ENCODE data around the gene FOXO1.
"Not testable (repeated sequence)": the region's sequence is repeated elsewhere in the genome, so short reads cannot be mapped to it uniquely, and the experiment has no call there.

Gene FOXO1

GRCh38 chr13:40666045-40666932, at the start of gene FOXO1:
TSS of gene FOXO1 (minus strand) at chr13:40666641. CDS start at chr13:40666212, 429 bp downstream.
- peak; percentile 69 for DNase-seq (ENCODE audit: low read depth, low spot score)

- DNase-seq (ENCODE audit: low read depth, low spot score) = not testable (repeated sequence)
These were observed 48.0 kb upstream of the FOXO1 start for GRCh38 chr13:40714433-40714832.

GRCh38 chr13:40706439-40706838, 40.0 kb upstream of the FOXO1 start:
- DNase-seq (ENCODE audit: low read depth, low spot score) = no peak

- DNase-seq (ENCODE audit: low read depth, low spot score) = no peak
These were observed 31.3 kb upstream of the FOXO1 start for GRCh38 chr13:40697711-40698110.

GRCh38 chr13:40694426-40694825, 28.0 kb upstream of the FOXO1 start:
- no peak for DNase-seq (ENCODE audit: low read depth, low spot score)

GRCh38 chr13:40692946-40693345, 26.5 kb upstream of the FOXO1 start:
- no peak for DNase-seq (ENCODE audit: low read depth, low spot score)

GRCh38 chr13:40688781-40689180, 22.3 kb upstream of the FOXO1 start:
- no peak for DNase-seq (ENCODE audit: low read depth, low spot score)

GRCh38 chr13:40682449-40683240, 16.2 kb upstream of the FOXO1 start:
- DNase-seq (ENCODE audit: low read depth, low spot score) = no peak

- no peak for DNase-seq (ENCODE audit: low read depth, low spot score)
These were observed 15.1 kb upstream of the FOXO1 start for GRCh38 chr13:40681341-40682146.

GRCh38 chr13:40680659-40681323, 14.3 kb upstream of the FOXO1 start:
- DNase-seq (ENCODE audit: low read depth, low spot score) = no peak

GRCh38 chr13:40679480-40679985, 13.1 kb upstream of the FOXO1 start:
- DNase-seq (ENCODE audit: low read depth, low spot score) = no peak

GRCh38 chr13:40677064-40677463, 10.6 kb upstream of the FOXO1 start:
- DNase-seq (ENCODE audit: low read depth, low spot score) = no peak

GRCh38 chr13:40676007-40676406, 9.6 kb upstream of the FOXO1 start:
- DNase-seq (ENCODE audit: low read depth, low spot score) = no peak

- DNase-seq (ENCODE audit: low read depth, low spot score) = no peak
These were observed 7.0 kb upstream of the FOXO1 start for GRCh38 chr13:40673414-40673813.

- no peak for DNase-seq (ENCODE audit: low read depth, low spot score)
These were observed 6.4 kb upstream of the FOXO1 start for GRCh38 chr13:40672765-40673397.

GRCh38 chr13:40671956-40672764, 5.7 kb upstream of the FOXO1 start:
- DNase-seq (ENCODE audit: low read depth, low spot score) = no peak

GRCh38 chr13:40670307-40670706, 3.9 kb upstream of the FOXO1 start:
- DNase-seq (ENCODE audit: low read depth, low spot score) = no peak

GRCh38 chr13:40668335-40668734, 1.9 kb upstream of the FOXO1 start:
- peak; percentile 9 for DNase-seq (ENCODE audit: low read depth, low spot score)

GRCh38 chr13:40667622-40667978, 1.2 kb upstream of the FOXO1 start:
- DNase-seq (ENCODE audit: low read depth, low spot score) = no peak
